ENCODE data around the gene CLCN3. TPM values are rescaled to one million over a fixed set of nuclear protein-coding genes. Genes with fewer than 3 reads are reported as not detected.

Gene CLCN3
- total RNA-seq, 1 donor from 2014 or later: 44.8 TPM

DNA sequence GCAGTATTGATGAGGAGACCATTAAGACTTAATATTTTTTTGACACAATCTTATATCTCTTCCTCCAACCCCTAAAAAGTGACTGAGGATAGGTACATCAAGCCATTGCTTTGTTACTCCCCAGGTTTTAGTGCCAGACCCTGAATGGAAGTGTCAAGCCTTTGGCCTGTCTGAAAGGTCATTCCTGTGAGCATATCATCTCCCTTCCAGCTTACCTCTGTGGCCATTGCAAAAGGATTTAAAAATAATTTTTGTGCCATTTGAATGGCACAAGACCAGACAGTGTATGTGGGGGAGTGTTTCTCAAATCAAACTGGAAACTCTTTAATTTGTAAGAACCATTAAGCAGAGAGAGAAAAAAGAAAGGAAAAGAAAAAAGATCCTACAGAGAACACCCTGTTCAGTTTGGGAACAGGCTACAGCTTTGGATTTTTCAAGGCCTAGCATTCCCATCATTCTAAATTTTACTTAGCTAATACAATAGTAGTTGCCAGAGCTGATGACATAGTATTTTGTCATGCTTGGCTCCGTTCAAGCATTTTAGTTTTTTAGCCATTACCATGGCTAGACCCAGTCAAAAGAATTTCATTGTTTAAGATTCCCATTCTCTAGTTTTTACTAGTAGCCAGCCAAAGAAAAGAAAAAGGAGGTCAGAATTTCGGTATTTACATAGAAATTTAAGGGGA lies 87.7 kb downstream of the CLCN3 start:
- Mint-ChIP-seq H3K27me3 (ENCODE audit: insufficient read depth, low read depth) (peaks cover 2% of the 10 kb centered on the region), H3K4me1 (no peaks in the 10 kb centered on the region), H3K36me3 (peaks cover 19% of the 10 kb centered on the region), H3K4me3 (no peak overlapping the region), H3K9me3 (no peaks in the 10 kb centered on the region), H3K27ac (no peak overlapping the region)
- no peak overlapping the region for H3K9ac ChIP-seq
- DNase-seq (ENCODE audit: low spot score): no peak
- H3K4me3 ChIP-seq: no peak overlapping the region
- no peak overlapping the region for H2AFZ ChIP-seq (replicated peaks)
- H4K20me1 ChIP-seq (ENCODE audit: low read depth): no peaks in the 10 kb centered on the region
- no peaks in the 10 kb centered on the region for H3K27me3 ChIP-seq
- H3K27ac ChIP-seq: peak overlapping the region; percentile 11
- no peak overlapping the region for H3K4me2 ChIP-seq
- H3K36me3 ChIP-seq: peaks cover 10% of the 10 kb centered on the region
- H3K4me1 ChIP-seq: no peaks in the 10 kb centered on the region
- H3K9me3 ChIP-seq (ENCODE audit: low read depth): no peaks in the 10 kb centered on the region
- TF ChIP-seq, protein P1, sequence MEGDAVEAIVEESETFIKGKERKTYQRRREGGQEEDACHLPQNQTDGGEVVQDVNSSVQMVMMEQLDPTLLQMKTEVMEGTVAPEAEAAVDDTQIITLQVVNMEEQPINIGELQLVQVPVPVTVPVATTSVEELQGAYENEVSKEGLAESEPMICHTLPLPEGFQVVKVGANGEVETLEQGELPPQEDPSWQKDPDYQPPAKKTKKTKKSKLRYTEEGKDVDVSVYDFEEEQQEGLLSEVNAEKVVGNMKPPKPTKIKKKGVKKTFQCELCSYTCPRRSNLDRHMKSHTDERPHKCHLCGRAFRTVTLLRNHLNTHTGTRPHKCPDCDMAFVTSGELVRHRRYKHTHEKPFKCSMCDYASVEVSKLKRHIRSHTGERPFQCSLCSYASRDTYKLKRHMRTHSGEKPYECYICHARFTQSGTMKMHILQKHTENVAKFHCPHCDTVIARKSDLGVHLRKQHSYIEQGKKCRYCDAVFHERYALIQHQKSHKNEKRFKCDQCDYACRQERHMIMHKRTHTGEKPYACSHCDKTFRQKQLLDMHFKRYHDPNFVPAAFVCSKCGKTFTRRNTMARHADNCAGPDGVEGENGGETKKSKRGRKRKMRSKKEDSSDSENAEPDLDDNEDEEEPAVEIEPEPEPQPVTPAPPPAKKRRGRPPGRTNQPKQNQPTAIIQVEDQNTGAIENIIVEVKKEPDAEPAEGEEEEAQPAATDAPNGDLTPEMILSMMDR (IDR thresholded peaks at IDR 0.05): no peak
- TF ChIP-seq EZH2 (IDR thresholded peaks at IDR 0.05): no peak
- no peak for TF ChIP-seq EZH2phosphoT487 (IDR thresholded peaks at IDR 0.05)
- no peaks in the 10 kb centered on the region for H3F3A ChIP-seq (ENCODE audit: low read depth)
- no peaks in the 10 kb centered on the region for H3K79me2 ChIP-seq (ENCODE audit: low read depth)

DNA sequence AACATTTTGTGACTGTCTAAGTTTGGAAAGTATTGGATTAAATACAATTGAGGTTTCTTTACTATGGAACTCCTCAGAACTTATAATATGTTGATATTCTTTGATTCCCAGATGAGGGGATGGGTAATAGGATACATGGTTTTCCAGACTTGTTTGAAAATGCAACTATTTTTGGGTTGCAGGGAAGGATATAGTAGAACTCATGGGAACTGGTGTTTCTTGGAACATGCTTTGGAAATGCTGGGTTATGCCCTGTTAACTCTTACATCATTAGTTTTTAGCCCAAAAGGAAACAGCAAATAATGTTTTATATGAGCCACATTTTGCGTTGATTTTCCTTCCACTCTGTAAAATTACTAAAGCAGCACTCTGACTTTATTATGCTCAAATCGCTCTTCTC lies 95.4 kb downstream of the CLCN3 start:
- peaks cover 9% of the 10 kb centered on the region for H3K36me3 ChIP-seq
- peaks cover 3% of the 10 kb centered on the region for H3K4me1 ChIP-seq
- H4K20me1 ChIP-seq (ENCODE audit: low read depth): peaks cover 4% of the 10 kb centered on the region
- no peak overlapping the region for H3K9ac ChIP-seq
- Mint-ChIP-seq H3K4me1 (peaks cover 3% of the 10 kb centered on the region), H3K9me3 (no peaks in the 10 kb centered on the region), H3K36me3 (peaks cover 10% of the 10 kb centered on the region), H3K4me3 (no peak overlapping the region), H3K27me3 (ENCODE audit: insufficient read depth, low read depth) (no peaks in the 10 kb centered on the region), H3K27ac (no peak overlapping the region)
- peaks cover 6% of the 10 kb centered on the region for H3F3A ChIP-seq (ENCODE audit: low read depth)
- H3K79me2 ChIP-seq (ENCODE audit: low read depth): no peaks in the 10 kb centered on the region
- TF ChIP-seq, protein P1 (IDR thresholded peaks at IDR 0.05): no peak
- TF ChIP-seq EZH2phosphoT487 (IDR thresholded peaks at IDR 0.05) (no peak), EZH2 (IDR thresholded peaks at IDR 0.05) (no peak)
- H3K4me3 ChIP-seq: no peak overlapping the region
- no peak overlapping the region for H3K27ac ChIP-seq
- no peaks in the 10 kb centered on the region for H3K9me3 ChIP-seq (ENCODE audit: low read depth)
- DNase-seq (ENCODE audit: low spot score): no peak
- no peaks in the 10 kb centered on the region for H3K27me3 ChIP-seq
- no peak overlapping the region for H3K4me2 ChIP-seq
- no peak overlapping the region for H2AFZ ChIP-seq (replicated peaks)

DNA sequence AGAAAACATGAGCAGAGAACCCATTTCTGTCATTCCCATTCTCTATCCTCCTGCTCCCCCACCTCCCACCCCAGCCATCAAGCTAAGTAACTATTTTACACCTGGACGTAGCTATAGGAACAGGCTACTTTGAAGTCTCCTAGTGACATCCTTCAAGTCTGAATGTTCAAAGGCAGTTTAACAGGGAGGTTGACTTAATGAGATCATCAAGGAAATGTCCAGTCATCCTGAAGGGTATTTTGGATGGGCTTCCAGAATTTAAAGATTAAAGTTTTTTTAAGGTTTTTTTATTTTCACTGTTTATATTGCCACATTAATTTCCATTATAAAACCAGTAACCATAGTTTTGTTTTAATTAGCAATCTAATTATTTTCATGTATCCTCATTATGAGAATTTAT lies 96.3 kb downstream of the CLCN3 start:
- Mint-ChIP-seq H3K4me3 (no peak overlapping the region), H3K27ac (no peak overlapping the region), H3K36me3 (peaks cover 13% of the 10 kb centered on the region), H3K27me3 (ENCODE audit: insufficient read depth, low read depth) (no peaks in the 10 kb centered on the region), H3K9me3 (no peaks in the 10 kb centered on the region), H3K4me1 (peaks cover 3% of the 10 kb centered on the region)
- H4K20me1 ChIP-seq (ENCODE audit: low read depth): peaks cover 4% of the 10 kb centered on the region
- H3F3A ChIP-seq (ENCODE audit: low read depth): peaks cover 6% of the 10 kb centered on the region
- H3K9me3 ChIP-seq (ENCODE audit: low read depth): no peaks in the 10 kb centered on the region
- H3K4me2 ChIP-seq: no peak overlapping the region
- H3K9ac ChIP-seq: no peak overlapping the region
- no peak overlapping the region for H3K27ac ChIP-seq
- TF ChIP-seq EZH2phosphoT487 (IDR thresholded peaks at IDR 0.05) (no peak), EZH2 (IDR thresholded peaks at IDR 0.05) (no peak)
- TF ChIP-seq, protein P1 (IDR thresholded peaks at IDR 0.05): no peak
- H2AFZ ChIP-seq (replicated peaks): no peak overlapping the region
- H3K27me3 ChIP-seq: no peaks in the 10 kb centered on the region
- peaks cover 9% of the 10 kb centered on the region for H3K36me3 ChIP-seq
- H3K4me3 ChIP-seq: no peak overlapping the region
- DNase-seq (ENCODE audit: low spot score): no peak
- H3K4me1 ChIP-seq: peaks cover 3% of the 10 kb centered on the region
- H3K79me2 ChIP-seq (ENCODE audit: low read depth): no peaks in the 10 kb centered on the region
